ENCODE results near the gene ZNF277. TPM values are rescaled to one million over a fixed set of nuclear protein-coding genes. Genes with fewer than 3 reads are reported as not detected.

Gene ZNF277
- total RNA-seq, 2 donors from 2014 or later: 20.3 to 20.4 TPM

DNA sequence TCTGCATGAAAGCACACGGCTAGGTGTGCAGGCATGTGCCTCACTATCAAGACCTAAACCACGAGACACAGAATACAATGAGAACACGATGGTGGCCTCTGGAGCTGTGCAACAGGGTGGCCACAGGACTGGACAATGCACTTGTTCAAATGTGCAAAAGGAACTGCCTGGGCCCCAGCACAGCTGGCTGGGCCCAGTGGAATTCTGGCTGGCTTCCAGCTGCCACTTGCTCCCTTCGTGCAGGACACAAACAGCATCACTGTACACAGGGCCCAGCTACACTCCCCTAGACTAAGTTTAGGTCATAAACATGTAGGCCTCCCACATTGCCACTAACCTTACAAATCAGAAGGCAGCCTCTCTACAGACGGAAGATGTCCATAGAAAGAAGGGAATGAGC is 23.7 kb upstream of the ZNF277 start:
- H3K4me1 ChIP-seq (ENCODE audit: control insufficient read depth, insufficient read depth, low read length): no peaks in the 10 kb centered on the region
- TF ChIP-seq, protein P1, sequence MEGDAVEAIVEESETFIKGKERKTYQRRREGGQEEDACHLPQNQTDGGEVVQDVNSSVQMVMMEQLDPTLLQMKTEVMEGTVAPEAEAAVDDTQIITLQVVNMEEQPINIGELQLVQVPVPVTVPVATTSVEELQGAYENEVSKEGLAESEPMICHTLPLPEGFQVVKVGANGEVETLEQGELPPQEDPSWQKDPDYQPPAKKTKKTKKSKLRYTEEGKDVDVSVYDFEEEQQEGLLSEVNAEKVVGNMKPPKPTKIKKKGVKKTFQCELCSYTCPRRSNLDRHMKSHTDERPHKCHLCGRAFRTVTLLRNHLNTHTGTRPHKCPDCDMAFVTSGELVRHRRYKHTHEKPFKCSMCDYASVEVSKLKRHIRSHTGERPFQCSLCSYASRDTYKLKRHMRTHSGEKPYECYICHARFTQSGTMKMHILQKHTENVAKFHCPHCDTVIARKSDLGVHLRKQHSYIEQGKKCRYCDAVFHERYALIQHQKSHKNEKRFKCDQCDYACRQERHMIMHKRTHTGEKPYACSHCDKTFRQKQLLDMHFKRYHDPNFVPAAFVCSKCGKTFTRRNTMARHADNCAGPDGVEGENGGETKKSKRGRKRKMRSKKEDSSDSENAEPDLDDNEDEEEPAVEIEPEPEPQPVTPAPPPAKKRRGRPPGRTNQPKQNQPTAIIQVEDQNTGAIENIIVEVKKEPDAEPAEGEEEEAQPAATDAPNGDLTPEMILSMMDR (conservative IDR thresholded peaks at IDR 0.05): no peak
- H3K27ac Mint-ChIP-seq: no peak overlapping the region
- no peak overlapping the region for H3K9ac ChIP-seq (ENCODE audit: extremely low read depth, low read length, poor library complexity, severe bottlenecking)
- WGBS, 2 experiments (ENCODE audit: insufficient coverage in 1 of 2, insufficient read length in 1 of 2): 89 to 92% methylated on average over 3 to 5 of the region's 5 CpGs
- no peaks in the 10 kb centered on the region for H3K9me3 ChIP-seq (ENCODE audit: control insufficient read depth, low read length)
- no peak overlapping the region for H3K4me3 ChIP-seq (ENCODE audit: low read length)
- no peak overlapping the region for H3K27ac ChIP-seq (ENCODE audit: low read depth, low read length)
- no peak overlapping the region for H3K4me3 Mint-ChIP-seq
- H3K9me3 Mint-ChIP-seq: no peaks in the 10 kb centered on the region
- H3K36me3 ChIP-seq (ENCODE audit: control insufficient read depth, insufficient read depth, low read length): no peaks in the 10 kb centered on the region
- no peaks in the 10 kb centered on the region for H3K27me3 Mint-ChIP-seq (ENCODE audit: insufficient read depth)
- H3K4me1 Mint-ChIP-seq: peaks cover 6% of the 10 kb centered on the region
- no peaks in the 10 kb centered on the region for H3K27me3 ChIP-seq (ENCODE audit: control insufficient read depth, insufficient read depth, low read length, poor library complexity, severe bottlenecking)
- no peak for DNase-seq
- no peaks in the 10 kb centered on the region for H3K36me3 Mint-ChIP-seq (ENCODE audit: low read depth)

DNA sequence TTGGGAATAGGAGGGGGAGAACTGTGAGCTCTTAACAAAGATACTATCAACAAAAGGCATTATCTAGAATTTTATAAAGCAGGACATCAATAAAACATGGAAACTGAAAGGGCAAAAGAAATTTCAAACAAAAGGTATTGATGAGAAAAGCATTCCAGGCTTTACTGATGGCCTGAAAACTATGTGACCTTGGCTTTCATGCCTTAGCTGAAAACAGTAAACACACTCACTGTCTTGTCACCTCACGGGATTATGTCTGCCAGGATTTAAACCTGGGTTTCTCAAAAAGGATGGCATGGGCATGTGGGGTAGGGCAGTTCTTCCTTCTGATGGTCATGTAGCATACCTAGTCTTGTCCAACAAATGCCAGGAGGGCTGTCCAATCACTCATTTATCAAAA is 23.2 kb upstream of the ZNF277 start:
- Histone ChIP-seq H3K4me1 (ENCODE audit: control insufficient read depth, insufficient read depth, low read length) (no peaks in the 10 kb centered on the region), H3K27ac (ENCODE audit: low read depth, low read length) (no peak overlapping the region), H3K27me3 (ENCODE audit: control insufficient read depth, insufficient read depth, low read length, poor library complexity, severe bottlenecking) (no peaks in the 10 kb centered on the region), H3K4me3 (ENCODE audit: low read length) (no peak overlapping the region), H3K9me3 (ENCODE audit: control insufficient read depth, low read length) (no peaks in the 10 kb centered on the region), H3K9ac (ENCODE audit: extremely low read depth, low read length, poor library complexity, severe bottlenecking) (no peak overlapping the region), H3K36me3 (ENCODE audit: control insufficient read depth, insufficient read depth, low read length) (no peaks in the 10 kb centered on the region)
- Mint-ChIP-seq H3K9me3 (no peaks in the 10 kb centered on the region), H3K27ac (no peak overlapping the region), H3K36me3 (ENCODE audit: low read depth) (no peaks in the 10 kb centered on the region), H3K27me3 (ENCODE audit: insufficient read depth) (no peaks in the 10 kb centered on the region), H3K4me1 (peaks cover 2% of the 10 kb centered on the region), H3K4me3 (no peak overlapping the region)
- WGBS, 2 experiments (ENCODE audit: insufficient coverage in 1 of 2, insufficient read length in 1 of 2): 82 to 86% methylated on average over 1 of the region's 1 CpG
- TF ChIP-seq, protein P1 (conservative IDR thresholded peaks at IDR 0.05): no peak
- DNase-seq: no peak

DNA sequence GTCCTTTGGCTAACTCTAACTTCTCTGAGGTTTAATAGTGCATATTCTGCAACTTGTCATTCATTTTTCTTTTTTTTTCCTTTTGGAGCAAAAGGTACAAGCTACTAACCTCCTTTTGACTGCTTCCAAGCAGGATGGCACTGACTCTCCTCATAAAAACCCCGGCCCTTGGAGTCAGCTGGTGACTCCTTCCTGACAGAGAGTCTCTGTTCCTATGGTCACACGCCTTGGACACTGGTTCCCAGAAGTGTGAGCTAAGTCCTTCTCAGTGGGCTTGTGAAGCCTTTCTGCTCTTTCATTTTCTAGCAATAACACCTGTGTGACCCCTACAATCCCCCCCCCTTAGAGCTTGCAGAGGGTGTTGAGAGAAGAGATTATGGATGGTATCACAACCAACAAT is 22.0 kb upstream of the ZNF277 start:
- H3K9me3 ChIP-seq (ENCODE audit: control insufficient read depth, low read length): no peaks in the 10 kb centered on the region
- H3K36me3 ChIP-seq (ENCODE audit: control insufficient read depth, insufficient read depth, low read length): no peaks in the 10 kb centered on the region
- Mint-ChIP-seq H3K4me3 (no peak overlapping the region), H3K27ac (no peak overlapping the region), H3K9me3 (no peaks in the 10 kb centered on the region), H3K4me1 (peaks cover 2% of the 10 kb centered on the region), H3K36me3 (ENCODE audit: low read depth) (no peaks in the 10 kb centered on the region), H3K27me3 (ENCODE audit: insufficient read depth) (no peaks in the 10 kb centered on the region)
- no peak overlapping the region for H3K4me3 ChIP-seq (ENCODE audit: low read length)
- no peak overlapping the region for H3K9ac ChIP-seq (ENCODE audit: extremely low read depth, low read length, poor library complexity, severe bottlenecking)
- no peaks in the 10 kb centered on the region for H3K27me3 ChIP-seq (ENCODE audit: control insufficient read depth, insufficient read depth, low read length, poor library complexity, severe bottlenecking)
- TF ChIP-seq, protein P1 (conservative IDR thresholded peaks at IDR 0.05): no peak
- no peak for DNase-seq
- 89 to 100% methylated on average over 1 to 2 of the region's 2 CpGs for WGBS, 2 experiments (ENCODE audit: insufficient coverage in 1 of 2, insufficient read length in 1 of 2)
- no peaks in the 10 kb centered on the region for H3K4me1 ChIP-seq (ENCODE audit: control insufficient read depth, insufficient read depth, low read length)
- H3K27ac ChIP-seq (ENCODE audit: low read depth, low read length): no peak overlapping the region

All from endodermal cell (in vitro differentiated cells).